ENCODE measurements around the gene TNFRSF19. TPM values are rescaled to one million over a fixed set of nuclear protein-coding genes. Genes with fewer than 3 reads are reported as not detected.

TNFRSF19 gene
- total and polyA plus RNA-seq, 10 of the 15 experiments (the other 5 are each of a cell fraction or from before 2014, with no cell fraction given), result 16.4 to 46.2 (median 35.4) TPM

DNA sequence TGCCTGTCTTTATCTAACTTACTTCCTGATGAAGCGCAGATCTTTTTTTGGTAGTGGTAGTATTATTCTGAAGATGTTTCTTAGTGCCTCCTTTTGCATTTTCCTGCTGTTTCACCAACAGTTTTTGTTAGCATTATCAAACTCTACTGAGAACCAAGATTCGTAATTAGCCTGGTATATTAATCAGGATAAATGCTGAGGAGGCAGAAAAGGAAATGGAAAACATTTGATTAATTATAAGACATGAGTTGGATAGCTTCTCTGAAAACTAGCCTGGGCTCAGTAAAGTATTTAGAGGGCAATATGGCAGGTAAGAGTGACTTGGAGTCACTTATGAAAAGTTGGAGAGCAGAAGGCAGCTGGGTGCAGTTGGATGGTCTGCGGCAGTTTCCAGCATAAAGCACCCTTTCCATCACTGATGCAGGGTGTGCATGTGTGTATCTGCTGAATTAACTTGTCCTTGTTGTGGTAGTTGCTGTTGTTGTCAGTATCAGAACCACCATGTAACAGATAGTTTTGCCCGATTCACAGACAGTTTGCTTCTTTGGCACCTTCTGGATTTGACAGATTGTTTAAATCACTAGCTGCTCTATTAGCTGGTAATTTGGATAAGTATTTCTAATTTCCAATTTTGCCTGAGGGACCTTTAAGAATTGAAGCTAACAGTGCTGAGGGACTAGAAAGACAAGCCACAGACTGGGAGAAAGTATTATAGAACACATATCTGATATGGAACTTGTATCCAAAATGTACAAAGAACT, 6.9 kb upstream of the TNFRSF19 start:
- no peak for ATAC-seq
- CTCF ChIA-PET, result interaction anchor here (0.9 to 1.2 kb wide), 2 partner anchors 110 to 249 kb away, joined by 3 read pairs; no protein-coding TSS in a partner anchor
- no peaks in the 10 kb centered on the region; the same call in 2 of the 3 replicates for H3K9me3 ChIP-seq (replicated peaks; ENCODE audit: control insufficient read depth, insufficient read depth, low read length)
- in situ Hi-C loops (cut with MboI), result no loop called here
- 48% methylated on average over 4 of the region's 4 CpGs for WGBS (ENCODE audit: insufficient coverage, insufficient replicate concordance, low lambda C conversion rate, missing lambda C conversion rate)
- H3K4me3 ChIP-seq, result no peak overlapping the region
- no peaks in the 10 kb centered on the region for H3K36me3 ChIP-seq (ENCODE audit: control insufficient read depth in 2 of 2, insufficient read depth in 2 of 2, low read length in 1 of 2)
- DNase-seq (ENCODE audit: low read depth, low spot score), result no peak
- no TSS peak for BruUV-seq (replicated peaks)
- peak overlapping the region; percentile 98 for H3K27ac ChIP-seq (ENCODE audit: control insufficient read depth, insufficient read depth)
- no peaks in the 10 kb centered on the region for H4K20me1 ChIP-seq (ENCODE audit: control insufficient read depth, insufficient read depth)
- POLR2A ChIA-PET, result interaction anchor here (0.9 to 2.1 kb wide), 2 partner anchors 11 to 12 kb away, joined by 3 to 7 read pairs; no protein-coding TSS in a partner anchor
- FAIRE-seq, result no peak
- TF ChIP-seq BMI1 (IDR thresholded peaks at IDR 0.05; ENCODE audit: borderline replicate concordance), result no peak
- no peak for TF ChIP-seq LARP7 (IDR thresholded peaks at IDR 0.05)
- no peak for TF ChIP-seq MXI1 (IDR thresholded peaks at IDR 0.05; ENCODE audit: low read depth, low read length)
- intact Hi-C loops (cut with micrococcal nuclease; ENCODE audit: unreplicated experiment), result no loop called here
- H3K27me3 ChIP-seq (replicated peaks in 1 of 2; ENCODE audit: control insufficient read depth in 2 of 2, insufficient read depth in 2 of 2, low read length in 1 of 2), result no peaks in the 10 kb centered on the region
- peak overlapping the region; percentile 9; the same call in 1 of the 2 replicates for H2AFZ ChIP-seq (ENCODE audit: control insufficient read depth, low read depth, low read length)
- H3K4me1 ChIP-seq (ENCODE audit: control insufficient read depth, insufficient read depth, low read length), result peaks cover 52% of the 10 kb centered on the region
- no peaks in the 10 kb centered on the region for H3K79me2 ChIP-seq (ENCODE audit: control insufficient read depth, insufficient read depth, low read length)
- H3K9ac ChIP-seq (ENCODE audit: control insufficient read depth, insufficient read depth, low read length), result no peak overlapping the region
- RAD21 ChIA-PET (ENCODE audit: unreplicated experiment), result interaction anchor here (0.5 to 3.2 kb wide), 2 partner anchors 8 to 49 kb away, joined by 3 to 11 read pairs; partner anchors contain the start of gene TNFRSF19
- SMC1A ChIA-PET (ENCODE audit: uncharacterized antibody, unreplicated experiment), result interaction anchor here (1.1 to 1.4 kb wide), 3 partner anchors 12 to 327 kb away, joined by 3 to 5 read pairs (median 3); no protein-coding TSS in a partner anchor
- no peak overlapping the region for H3K4me2 ChIP-seq (ENCODE audit: control insufficient read depth, insufficient read depth)

DNA sequence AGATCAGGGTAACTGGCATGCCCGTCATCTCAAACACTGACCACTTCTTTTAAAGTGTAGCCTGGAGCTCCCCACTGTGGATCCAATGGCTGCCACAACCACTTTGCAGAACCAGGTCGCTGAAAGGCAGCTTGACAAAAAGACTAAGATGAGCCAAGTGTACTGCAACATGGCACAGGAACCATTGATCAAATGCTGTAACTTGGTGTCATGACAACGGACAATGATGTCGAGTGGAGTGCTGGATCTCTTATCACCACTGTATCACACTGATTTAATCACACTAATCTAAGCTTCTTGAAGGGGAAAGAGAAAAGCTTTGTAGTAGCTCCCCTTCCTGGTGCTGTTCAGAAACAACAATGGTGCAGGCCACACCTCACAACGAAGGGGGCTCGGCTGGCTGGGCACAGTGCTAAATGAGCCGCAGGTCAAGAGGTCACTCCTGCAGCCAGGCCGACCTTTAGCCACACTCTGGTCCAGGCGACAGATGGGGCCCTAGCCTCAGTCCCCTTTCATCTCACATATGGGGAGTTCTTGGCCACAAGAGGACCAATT, 2.2 kb upstream of the TNFRSF19 start:
- Histone ChIP-seq H3K4me1 (ENCODE audit: control insufficient read depth, insufficient read depth, low read length) (peaks cover 17% of the 10 kb centered on the region), H4K20me1 (ENCODE audit: control insufficient read depth, insufficient read depth) (no peaks in the 10 kb centered on the region), H3K9ac (ENCODE audit: control insufficient read depth, insufficient read depth, low read length) (no peak overlapping the region), H2AFZ (ENCODE audit: control insufficient read depth, low read depth, low read length) (peak overlapping the region; percentile 11), H3K9me3 (replicated peaks; ENCODE audit: control insufficient read depth, insufficient read depth, low read length) (no peaks in the 10 kb centered on the region; the same call in 2 of the 3 replicates), H3K27me3 (replicated peaks in 1 of 2; ENCODE audit: control insufficient read depth in 2 of 2, insufficient read depth in 2 of 2, low read length in 1 of 2) (no peaks in the 10 kb centered on the region; a peak in 1 of 4 replicates), H3K79me2 (ENCODE audit: control insufficient read depth, insufficient read depth, low read length) (peaks cover 30% of the 10 kb centered on the region), H3K27ac (ENCODE audit: control insufficient read depth, insufficient read depth) (no peak overlapping the region; the same call in 1 of the 2 replicates), H3K4me2 (ENCODE audit: control insufficient read depth, insufficient read depth) (no peak overlapping the region), H3K36me3 (ENCODE audit: control insufficient read depth in 2 of 2, insufficient read depth in 2 of 2, low read length in 1 of 2) (no peaks in the 10 kb centered on the region), H3K4me3 (no peak overlapping the region)
- RAD21 ChIA-PET (ENCODE audit: unreplicated experiment), result interaction anchor here (0.9 to 1.5 kb wide), 2 partner anchors 57 to 101 kb away, joined by 3 to 5 read pairs; no protein-coding TSS in a partner anchor
- DNase-seq (ENCODE audit: low read depth, low spot score) (no peak), ATAC-seq (peak; percentile 56), FAIRE-seq (no peak)
- SMC1A ChIA-PET (ENCODE audit: uncharacterized antibody, unreplicated experiment), result interaction anchor here (0.8 to 1.6 kb wide), 6 partner anchors 34 to 101 kb away, joined by 3 to 7 read pairs (median 3); no protein-coding TSS in a partner anchor
- WGBS (ENCODE audit: insufficient coverage, insufficient replicate concordance, low lambda C conversion rate, missing lambda C conversion rate), result 49% methylated on average over 9 of the region's 9 CpGs
- in situ Hi-C loops (cut with MboI), result loop anchor here (5.0 kb wide), 1 partner anchor 56 kb away; no protein-coding TSS in a partner anchor
- intact Hi-C loops (cut with micrococcal nuclease; ENCODE audit: unreplicated experiment), result loop anchor here (5.0 kb wide), 2 partner anchors 56 to 101 kb away; no protein-coding TSS in a partner anchor
- BruUV-seq (replicated peaks), result no TSS peak
- CTCF ChIA-PET, result interaction anchor here (0.7 to 2.0 kb wide), 8 partner anchors 8 to 140 kb away, joined by 3 to 11 read pairs (median 6); no protein-coding TSS in a partner anchor
- POLR2A ChIA-PET, result interaction anchor here (0.6 kb wide), 1 partner anchor 29 kb away, joined by 3 read pairs; no protein-coding TSS in a partner anchor
- TF ChIP-seq MXI1 (IDR thresholded peaks at IDR 0.05; ENCODE audit: low read depth, low read length), result no peak
- no peak for TF ChIP-seq TBL1XR1 (IDR thresholded peaks at IDR 0.05; ENCODE audit: low read depth, low read length)
- TF ChIP-seq RAD51 (IDR thresholded peaks at IDR 0.05), result no peak
- TF ChIP-seq, protein P1, sequence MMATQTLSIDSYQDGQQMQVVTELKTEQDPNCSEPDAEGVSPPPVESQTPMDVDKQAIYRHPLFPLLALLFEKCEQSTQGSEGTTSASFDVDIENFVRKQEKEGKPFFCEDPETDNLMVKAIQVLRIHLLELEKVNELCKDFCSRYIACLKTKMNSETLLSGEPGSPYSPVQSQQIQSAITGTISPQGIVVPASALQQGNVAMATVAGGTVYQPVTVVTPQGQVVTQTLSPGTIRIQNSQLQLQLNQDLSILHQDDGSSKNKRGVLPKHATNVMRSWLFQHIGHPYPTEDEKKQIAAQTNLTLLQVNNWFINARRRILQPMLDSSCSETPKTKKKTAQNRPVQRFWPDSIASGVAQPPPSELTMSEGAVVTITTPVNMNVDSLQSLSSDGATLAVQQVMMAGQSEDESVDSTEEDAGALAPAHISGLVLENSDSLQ (IDR thresholded peaks at IDR 0.05), result no peak
- TF ChIP-seq ZNF384 (IDR thresholded peaks at IDR 0.05; ENCODE audit: borderline replicate concordance, low read depth, low read length), result no peak
- TF ChIP-seq POU2F2 (IDR thresholded peaks at IDR 0.05; ENCODE audit: borderline replicate concordance, low read depth, low read length), result no peak
- TF ChIP-seq YY1 (IDR thresholded peaks at IDR 0.05; ENCODE audit: low read depth, low read length), result peak; percentile 49; the same call in 1 of the 2 replicates
- TF ChIP-seq SUZ12 (IDR thresholded peaks at IDR 0.05; ENCODE audit: unreplicated experiment), result no peak
- TF ChIP-seq EED (IDR thresholded peaks at IDR 0.05; ENCODE audit: low read depth), result no peak
- TF ChIP-seq IRF4 (IDR thresholded peaks at IDR 0.05; ENCODE audit: low read depth, low read length), result no peak
- no peak for TF ChIP-seq MYC (IDR thresholded peaks at IDR 0.05; ENCODE audit: insufficient read depth, insufficient read length, insufficient replicate concordance, low read length, severe bottlenecking)
- TF ChIP-seq FOXK2 (IDR thresholded peaks at IDR 0.05), result no peak

Measured in GM12878 (cell line).